Measurements from ENCODE around the gene CCDC3.
"Not testable (repeated sequence)": the region's sequence is repeated elsewhere in the genome, so short reads cannot be mapped to it uniquely, and the experiment has no call there.

The CCDC3 gene

GRCh38 chr10:13000431-13000830 is 1.1 kb downstream of the CCDC3 start:
- DNase-seq (ENCODE audit: low read depth): no peak

DNA sequence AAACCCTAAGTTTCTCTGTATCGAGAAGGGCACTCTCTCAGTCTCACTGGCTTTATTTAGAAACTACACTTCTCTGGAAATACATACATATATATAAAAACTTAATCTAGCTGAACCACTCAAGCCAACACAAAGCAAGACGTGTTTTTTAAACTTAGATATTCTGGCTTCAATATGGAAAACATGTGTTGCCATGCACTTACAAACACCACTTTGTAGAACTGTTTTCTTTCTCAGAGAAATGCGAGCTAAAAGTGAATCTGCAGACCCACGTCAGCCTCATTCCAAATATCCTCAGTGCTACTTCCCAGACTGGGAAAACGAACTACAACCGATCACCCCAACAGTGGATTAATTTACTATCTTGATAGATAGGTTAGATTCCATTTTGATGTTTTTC is 1.7 kb downstream of the CCDC3 start:
- no peak for DNase-seq (ENCODE audit: low read depth)

DNA sequence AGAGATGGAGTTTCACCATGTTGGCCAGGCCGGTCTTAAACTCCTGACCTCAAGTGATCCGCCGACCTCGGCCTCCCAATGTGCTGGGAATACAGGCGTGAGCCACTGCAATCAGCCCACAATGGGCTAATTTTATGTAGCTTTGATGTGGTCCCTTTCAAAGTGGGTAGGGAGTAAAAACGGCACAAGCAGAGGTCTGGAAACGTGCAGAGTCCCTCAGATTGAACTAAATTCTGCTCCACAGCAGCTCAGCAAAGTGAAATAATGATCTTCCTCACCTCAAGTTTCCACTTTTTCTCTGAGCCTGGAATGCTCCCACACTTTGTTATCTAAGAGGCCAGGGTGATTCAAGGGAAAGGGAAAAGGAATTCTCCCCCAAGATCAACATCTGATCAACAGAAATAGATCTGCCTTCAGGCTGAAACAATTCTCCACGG is 6.1 kb downstream of the CCDC3 start:
- no peak for DNase-seq (ENCODE audit: low read depth)

- DNase-seq (ENCODE audit: low read depth): no peak
Measured at GRCh38 chr10:12993595-12993994, 7.9 kb downstream of the CCDC3 start.

DNA sequence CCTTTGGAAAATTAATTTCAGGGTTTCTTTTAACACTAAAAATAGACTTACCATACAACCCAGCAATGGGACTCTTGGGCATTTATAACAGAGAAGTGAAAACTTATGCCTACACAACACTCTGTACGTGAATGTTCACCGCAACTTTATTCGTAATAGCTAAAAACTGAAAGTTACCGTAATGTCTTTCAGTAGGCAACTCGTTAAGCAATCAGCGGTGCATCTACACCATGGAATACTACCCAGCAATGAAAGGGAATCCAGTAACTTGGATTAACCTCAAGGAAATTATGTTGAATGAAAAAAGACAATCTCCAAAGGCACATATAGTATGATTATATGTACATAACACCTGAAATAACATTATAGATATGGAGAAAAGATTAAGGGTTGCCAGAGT is 16.2 kb downstream of the CCDC3 start:
- no peak for DNase-seq (ENCODE audit: low read depth)

- no peak for DNase-seq (ENCODE audit: low read depth)
Measured at GRCh38 chr10:12984165-12984747, 17.3 kb downstream of the CCDC3 start.

DNA sequence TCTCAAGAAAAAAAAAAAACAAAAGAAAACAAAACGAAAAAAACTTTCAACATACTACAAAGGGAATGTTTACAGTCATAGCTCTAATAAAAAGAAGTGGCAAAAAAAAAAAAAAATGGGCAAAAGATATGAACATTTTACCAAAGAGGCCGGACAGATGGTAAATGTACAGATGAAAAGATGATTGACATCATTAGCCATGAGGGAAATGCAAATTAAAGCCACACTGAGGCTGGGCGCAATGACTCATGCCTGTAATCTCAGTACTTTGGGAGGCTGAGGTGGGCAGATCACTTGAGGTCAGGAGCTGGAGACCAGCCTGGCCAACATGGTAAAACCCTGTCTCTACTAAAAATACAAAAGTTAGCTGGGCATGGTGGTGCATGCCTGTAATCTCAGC is 17.9 kb downstream of the CCDC3 start:
- DNase-seq (ENCODE audit: low read depth): not testable (repeated sequence)

DNA sequence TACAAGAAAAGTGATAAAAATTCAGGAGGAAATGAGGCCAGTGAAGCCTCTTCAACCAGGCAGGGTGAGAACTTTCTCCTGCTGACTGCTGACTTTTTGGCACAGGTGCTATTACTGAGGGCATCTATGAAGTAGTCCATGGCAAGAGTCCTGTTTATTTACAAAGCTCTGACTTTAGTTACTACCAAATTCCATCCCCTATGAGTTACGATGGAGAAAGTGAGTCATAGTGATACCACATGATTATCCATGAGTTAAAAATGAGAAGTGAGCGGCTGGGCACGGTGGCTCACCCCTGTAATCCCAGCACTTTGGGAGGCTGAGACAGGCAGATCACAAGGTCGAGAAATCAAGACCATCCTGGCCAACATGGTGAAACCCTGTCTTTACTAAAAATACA is 19.9 kb downstream of the CCDC3 start:
- DNase-seq (ENCODE audit: low read depth): no peak

- no peak for DNase-seq (ENCODE audit: low read depth)
Measured at GRCh38 chr10:12980713-12981306, 20.7 kb downstream of the CCDC3 start.

GRCh38 chr10:12980102-12980661 is 21.3 kb downstream of the CCDC3 start:
- no peak for DNase-seq (ENCODE audit: low read depth)

DNA sequence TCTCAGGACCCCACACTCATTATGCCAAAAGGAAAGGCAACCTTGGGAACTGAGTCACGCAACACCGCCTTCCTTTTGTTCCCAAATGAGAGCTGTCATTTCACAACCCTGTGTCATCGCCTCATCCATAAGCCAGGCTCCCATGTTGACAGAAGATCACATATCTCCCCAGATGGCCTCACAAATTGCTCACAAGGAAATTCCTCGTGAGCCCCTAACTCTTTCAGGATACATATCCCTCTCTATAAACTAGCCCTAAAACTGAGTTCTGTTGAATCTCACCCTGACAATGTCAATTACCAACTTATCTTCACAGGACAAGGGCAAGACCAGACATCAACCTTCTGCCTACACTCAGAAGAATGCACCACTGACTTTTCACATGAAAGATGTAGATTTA is 22.6 kb downstream of the CCDC3 start:
- no peak for DNase-seq (ENCODE audit: low read depth)

DNA sequence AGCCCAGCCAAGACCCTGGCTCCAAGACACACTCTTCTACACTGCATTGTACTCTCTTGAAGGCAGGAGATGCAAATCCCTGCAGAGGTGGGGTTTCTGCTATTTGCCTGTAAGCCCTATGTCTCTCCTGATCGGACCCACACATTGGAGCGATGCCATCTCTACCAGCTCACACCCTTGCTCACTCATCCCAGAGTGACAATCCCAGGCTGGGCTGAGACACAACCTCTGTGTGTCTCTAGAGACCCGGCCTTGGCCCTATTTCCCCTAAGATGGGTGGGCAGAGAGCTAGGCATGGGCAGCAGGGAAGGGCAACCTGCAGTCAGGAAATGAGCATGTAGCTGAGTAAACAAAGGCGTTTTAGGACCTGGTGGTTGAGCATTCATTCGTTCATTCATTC is 25.6 kb downstream of the CCDC3 start:
- DNase-seq (ENCODE audit: low read depth): no peak

DNA sequence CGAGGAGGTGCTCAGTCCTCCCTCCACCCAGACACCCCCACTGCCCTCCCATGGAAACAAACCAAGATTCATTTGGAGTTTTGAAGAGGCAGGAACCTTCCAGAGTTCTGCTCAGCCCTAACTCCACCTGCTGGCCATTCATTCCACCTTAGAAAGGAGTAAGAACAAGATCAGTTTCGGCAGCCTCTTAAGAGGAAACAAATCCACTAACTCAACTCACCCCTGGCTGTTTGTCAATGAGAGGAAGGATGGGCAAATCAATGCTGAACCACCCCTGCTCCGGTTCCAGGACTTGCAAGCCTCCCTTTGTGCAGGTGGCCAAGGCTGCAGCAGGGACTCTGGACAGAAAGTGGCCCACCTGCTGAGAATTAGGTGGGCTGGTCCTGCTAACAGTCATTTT is 26.2 kb downstream of the CCDC3 start:
- DNase-seq (ENCODE audit: low read depth): no peak

DNA sequence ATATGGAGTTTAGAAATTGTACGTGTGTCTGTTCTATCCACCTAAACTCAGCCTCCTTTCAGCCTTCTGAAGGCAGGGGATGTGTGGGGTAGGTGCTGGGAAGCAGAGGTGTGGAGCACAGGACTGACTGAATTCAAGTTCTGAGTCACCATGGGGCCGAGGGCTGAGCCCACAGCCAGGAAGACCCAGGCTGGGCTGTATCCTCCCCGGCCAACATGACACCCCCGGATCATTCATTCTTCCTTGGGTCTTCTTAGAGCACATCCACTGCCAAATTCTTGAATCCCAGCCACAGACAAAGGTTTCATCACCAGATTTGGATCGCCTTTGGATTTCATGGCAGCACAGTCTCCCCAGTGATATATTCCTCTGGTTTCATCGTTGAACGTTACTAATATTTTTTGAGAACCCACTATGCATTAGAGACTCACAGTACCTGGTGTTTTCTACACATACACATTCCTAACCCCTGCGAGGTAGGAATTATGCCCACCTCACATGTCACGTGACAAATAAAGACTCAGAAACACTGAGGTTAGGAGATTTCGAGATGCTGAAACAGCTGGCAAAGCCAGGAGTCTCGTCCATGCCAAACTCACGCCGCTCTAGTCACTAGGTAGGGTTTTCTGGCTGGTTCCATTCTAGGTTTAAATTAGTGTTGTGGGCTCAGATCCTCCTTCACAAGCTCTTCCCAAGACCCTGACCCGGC is 26.9 kb downstream of the CCDC3 start:
- DNase-seq (ENCODE audit: low read depth): no peak

GRCh38 chr10:12974078-12974477 is 27.4 kb downstream of the CCDC3 start:
- no peak for DNase-seq (ENCODE audit: low read depth)

- no peak for DNase-seq (ENCODE audit: low read depth)
Measured at GRCh38 chr10:12973149-12973718, 28.3 kb downstream of the CCDC3 start.

DNA sequence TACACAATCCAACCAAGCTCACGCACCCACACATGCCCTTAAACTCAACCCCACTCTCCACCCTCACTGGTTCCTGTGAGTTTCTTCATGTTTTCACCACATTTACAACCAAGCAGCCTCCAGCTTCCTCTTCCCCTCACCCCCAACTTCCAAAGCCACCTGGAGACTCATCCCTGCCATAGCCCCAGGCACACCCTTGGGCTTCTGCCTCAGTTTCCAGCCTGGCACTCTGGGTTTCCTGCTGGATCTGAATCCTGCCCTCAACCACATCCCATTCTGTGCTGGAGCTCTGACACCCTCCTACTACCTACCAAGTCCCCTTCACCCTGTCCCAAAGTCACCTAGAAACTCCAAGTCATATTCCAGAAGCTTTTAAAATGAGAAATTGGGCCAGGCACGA is 29.4 kb downstream of the CCDC3 start:
- no peak for DNase-seq (ENCODE audit: low read depth)

DNA sequence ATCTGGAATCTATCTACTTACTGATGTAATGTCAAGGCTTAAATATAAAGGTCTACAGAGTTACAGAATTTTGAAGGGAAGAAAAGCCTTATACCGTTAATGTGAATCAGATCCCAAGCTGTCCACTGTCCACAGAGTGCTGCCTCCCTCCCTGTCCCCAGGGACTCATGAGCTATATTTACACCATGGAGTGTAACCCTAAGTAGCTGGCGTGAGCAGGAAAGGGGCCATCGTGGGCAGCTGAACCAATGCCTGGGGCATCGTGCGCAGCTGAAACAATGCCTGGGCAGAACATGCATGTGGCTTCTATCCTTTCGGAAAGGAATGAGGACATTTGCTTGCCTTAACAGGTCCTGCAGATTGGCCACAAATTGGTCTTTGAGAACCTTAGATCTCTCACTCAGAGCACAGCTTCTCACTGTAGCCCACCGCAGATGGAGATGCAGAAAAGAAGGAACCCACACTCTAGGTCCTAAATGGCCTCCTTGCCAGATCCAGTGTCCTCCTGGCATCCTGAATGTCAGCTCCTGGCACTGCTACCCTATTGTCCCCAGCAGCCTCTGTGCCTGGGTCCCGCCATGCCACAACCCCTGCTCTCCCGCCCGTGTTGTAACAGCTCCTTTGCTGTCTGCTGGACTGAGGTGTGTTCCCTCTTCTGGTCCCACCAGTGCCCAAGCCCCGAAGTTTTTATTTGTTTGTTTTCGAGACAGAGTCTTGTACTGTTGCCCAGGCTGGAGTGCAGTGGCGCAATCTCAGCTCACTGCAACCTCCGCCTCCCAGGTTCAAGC is 30.3 kb downstream of the CCDC3 start:
- DNase-seq (ENCODE audit: low read depth): no peak

- no peak for DNase-seq (ENCODE audit: low read depth)
Measured at GRCh38 chr10:12969951-12970350, 31.6 kb downstream of the CCDC3 start.

DNA sequence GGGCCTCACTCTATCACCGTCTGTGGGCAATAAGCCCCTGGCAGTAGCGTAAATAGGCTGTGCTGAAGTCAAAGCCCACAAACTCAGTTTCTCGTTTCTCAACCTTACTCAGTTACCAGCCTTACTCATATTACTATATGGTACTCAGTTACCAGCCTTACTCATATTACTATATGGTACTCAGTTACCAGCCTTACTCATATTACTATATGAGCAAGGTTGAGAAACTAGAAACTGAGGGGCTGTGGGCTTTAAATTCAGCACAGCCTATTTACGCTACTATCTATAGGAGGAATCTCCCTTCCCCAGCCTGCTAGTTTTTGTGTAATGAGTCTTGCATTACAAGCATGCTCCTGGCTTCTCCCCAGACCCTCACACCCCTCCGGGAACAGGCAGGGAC is 35.4 kb downstream of the CCDC3 start:
- DNase-seq (ENCODE audit: low read depth): no peak

DNA sequence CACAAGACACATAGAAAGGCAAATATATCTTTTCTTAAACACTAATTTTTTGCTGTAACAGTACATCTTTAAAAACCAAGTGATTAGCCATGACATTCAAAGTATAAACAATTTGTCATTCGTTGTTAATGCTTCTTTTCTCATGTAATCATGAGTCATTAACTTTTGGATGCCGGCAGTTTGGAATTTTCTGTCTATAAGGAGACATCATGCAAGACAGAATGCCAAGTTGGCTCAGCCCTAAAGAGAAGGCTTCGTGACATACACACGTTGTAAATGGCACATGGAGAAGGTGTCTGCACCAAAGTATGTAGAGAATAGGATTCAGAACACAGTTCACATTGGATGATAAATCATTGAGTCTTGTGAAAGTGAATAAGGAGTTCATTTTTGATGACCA is 35.9 kb downstream of the CCDC3 start:
- no peak for DNase-seq (ENCODE audit: low read depth)

DNA sequence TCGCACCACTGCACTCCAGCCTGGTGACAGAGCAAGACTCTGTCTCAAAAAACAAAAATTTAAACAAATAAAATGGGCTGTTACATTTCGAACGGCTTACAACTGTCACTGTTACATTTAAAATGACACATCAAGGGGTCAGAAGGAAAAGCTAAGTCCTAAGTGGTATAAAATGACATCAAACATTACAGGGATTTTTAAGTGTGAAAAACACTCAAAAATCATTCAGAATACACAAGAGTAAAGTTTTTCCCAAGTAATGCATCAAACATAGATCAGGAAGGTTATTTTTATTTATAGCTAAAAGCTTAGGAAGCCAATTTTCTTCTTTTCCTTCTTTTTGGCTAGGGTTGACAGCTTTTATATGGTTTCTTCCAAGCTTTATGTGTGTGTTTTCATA is 39.0 kb downstream of the CCDC3 start:
- no peak for DNase-seq (ENCODE audit: low read depth)

Data from GM04504 (cell line).